Stomach (tissue), 4 donors: ENCODE measurements around the gene NDNF.

Source experiments
- EP300 ChIP-seq: sonication (generic); formaldehyde crosslinking; IDR thresholded peaks from one replicate; pipeline ENCODE4 v1.6.1; 2017; ENCODE audit warnings: antibody characterized with exemption
- POLR2A ChIP-seq, 4 donors: fragments of 450-650 bp; IDR thresholded peaks; one replicate each; pipeline ENCODE4 v1.6.1; 2016; ENCODE audit warnings: antibody characterized with exemption in 4 of 4, control low read depth in 2 of 4, mild to moderate bottlenecking in 1 of 4, moderate library complexity in 1 of 4
- POLR2AphosphoS5 ChIP-seq, 3 donors: sonication (generic); formaldehyde crosslinking; IDR thresholded peaks; one replicate each; pipeline ENCODE4 v1.6.1; 2016; ENCODE audit warnings: antibody characterized with exemption in 3 of 3
- TF ChIP-seq, protein P1 (sequence below), 7 experiments: fragments of 450-650 bp in 4 of 7; fragments of 200-600 bp in 3 of 7; sonication (generic) in 3 of 7; IDR thresholded peaks; one replicate each; pipeline ENCODE4 v1.5.1; 2016 to 2019; ENCODE audit warnings: antibody characterized with exemption in 7 of 7, control low read depth in 2 of 7, mild to moderate bottlenecking in 1 of 7

DNA sequence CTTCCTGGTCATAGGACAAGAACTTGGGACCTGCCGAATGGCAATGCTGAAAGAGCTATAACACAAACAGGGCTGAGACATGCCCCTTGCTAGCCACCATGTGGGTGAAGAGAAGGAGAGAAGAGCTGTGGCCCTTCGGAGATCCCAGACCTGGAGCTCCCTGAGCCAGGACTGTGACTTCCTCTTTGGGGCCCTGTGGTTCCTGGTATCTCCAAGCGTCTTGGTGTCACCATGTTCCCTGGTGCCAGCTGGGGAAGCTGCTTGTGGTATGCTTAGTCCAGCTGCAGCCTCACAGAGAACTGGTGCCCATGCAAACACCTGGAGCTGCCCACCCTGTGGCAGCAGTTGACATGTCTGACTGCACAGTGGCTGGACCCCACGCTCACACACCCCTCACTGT, 68.5 kb downstream of the NDNF start:
- TF ChIP-seq, protein P1, sequence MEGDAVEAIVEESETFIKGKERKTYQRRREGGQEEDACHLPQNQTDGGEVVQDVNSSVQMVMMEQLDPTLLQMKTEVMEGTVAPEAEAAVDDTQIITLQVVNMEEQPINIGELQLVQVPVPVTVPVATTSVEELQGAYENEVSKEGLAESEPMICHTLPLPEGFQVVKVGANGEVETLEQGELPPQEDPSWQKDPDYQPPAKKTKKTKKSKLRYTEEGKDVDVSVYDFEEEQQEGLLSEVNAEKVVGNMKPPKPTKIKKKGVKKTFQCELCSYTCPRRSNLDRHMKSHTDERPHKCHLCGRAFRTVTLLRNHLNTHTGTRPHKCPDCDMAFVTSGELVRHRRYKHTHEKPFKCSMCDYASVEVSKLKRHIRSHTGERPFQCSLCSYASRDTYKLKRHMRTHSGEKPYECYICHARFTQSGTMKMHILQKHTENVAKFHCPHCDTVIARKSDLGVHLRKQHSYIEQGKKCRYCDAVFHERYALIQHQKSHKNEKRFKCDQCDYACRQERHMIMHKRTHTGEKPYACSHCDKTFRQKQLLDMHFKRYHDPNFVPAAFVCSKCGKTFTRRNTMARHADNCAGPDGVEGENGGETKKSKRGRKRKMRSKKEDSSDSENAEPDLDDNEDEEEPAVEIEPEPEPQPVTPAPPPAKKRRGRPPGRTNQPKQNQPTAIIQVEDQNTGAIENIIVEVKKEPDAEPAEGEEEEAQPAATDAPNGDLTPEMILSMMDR (IDR thresholded peaks at IDR 0.05), result no peak
- TF ChIP-seq POLR2A (IDR thresholded peaks at IDR 0.05), result no peak
- no peak for TF ChIP-seq POLR2AphosphoS5 (IDR thresholded peaks at IDR 0.05)
- no peak for TF ChIP-seq EP300
